Panc1 (cell line): ENCODE measurements around the gene MBD6. TPM values are rescaled to one million over a fixed set of nuclear protein-coding genes. Genes with fewer than 3 reads are reported as not detected.

ENCODE experiments used
- ATAC-seq: fragments of 200-7000 bp; cut with Tn5 transposase; 2 replicates; pipeline ENCODE4 v1.9.1; 2020; ENCODE audit warnings: mild to moderate bottlenecking, moderate library complexity
- BruUV-seq: library from RNA; stranded (reverse); fragments of 400-500 nt; replicated peaks from 2 replicates; lab custom pipeline; 2021; lab: Mats Ljungman, UMichigan
- CTCF ChIA-PET: fragments of 300-600 bp; sonication (Branson Sonifier 250); formaldehyde crosslinking; loops from one replicate; lab custom pipeline; 2022; ENCODE audit warnings: antibody characterized with exemption; lab: Charles Lee
- POLR2A ChIA-PET: fragments of 300-600 bp; sonication (Branson Sonifier 250); formaldehyde crosslinking; loops from one replicate; lab custom pipeline; 2022; ENCODE audit warnings: antibody characterized with exemption; lab: Charles Lee
- DNase-seq: peaks from one replicate; pipeline ENCODE4 v3.0.0-alpha.2; 2010; ENCODE audit warnings: low read depth, low spot score
- H3K27ac ChIP-seq: 2 replicates; pipeline ENCODE4 v1.5.1; 2011; ENCODE audit warnings: mild to moderate bottlenecking, low read length, inconsistent platforms
- H3K27me3 ChIP-seq: fragments of 200-500 bp; sonication (Bioruptor generic); 2 replicates; pipeline ENCODE4 v1.6.0; 2014; ENCODE audit warnings: low read length, inconsistent platforms; ENCODE audit not compliant: control insufficient read depth, insufficient read depth
- H3K36me3 ChIP-seq: fragments of 200-500 bp; sonication (Bioruptor generic); 2 replicates; pipeline ENCODE4 v1.5.1; 2014; ENCODE audit warnings: inconsistent platforms, mild to moderate bottlenecking, low read length, moderate library complexity; ENCODE audit not compliant: control insufficient read depth, insufficient read depth
- H3K4me1 ChIP-seq: 2 replicates; pipeline ENCODE4 v1.5.1; 2011; ENCODE audit warnings: inconsistent platforms, mild to moderate bottlenecking, low read length, moderate library complexity; ENCODE audit not compliant: control insufficient read depth, insufficient read depth
- H3K4me3 ChIP-seq, 2 experiments: 2 replicates each; pipeline ENCODE4 v1.5.1; 2011 to 2012; ENCODE audit warnings: low read depth in 2 of 2, low read length in 2 of 2, mild to moderate bottlenecking in 2 of 2, inconsistent platforms in 1 of 2, moderate library complexity in 1 of 2
- H3K9me3 ChIP-seq: fragments of 200-500 bp; sonication (Bioruptor generic); 2 replicates; pipeline ENCODE4 v1.5.1; 2014; ENCODE audit warnings: low read depth, mild to moderate bottlenecking, inconsistent platforms, low read length, moderate library complexity; ENCODE audit not compliant: control insufficient read depth, insufficient read depth
- CTCF ChIP-seq: fragments of 450-650 bp; IDR thresholded peaks from 2 replicates; pipeline ENCODE4 v1.5.1; 2017; ENCODE audit warnings: mild to moderate bottlenecking
- POLR2AphosphoS5 ChIP-seq: IDR thresholded peaks from 2 replicates; pipeline ENCODE4 v1.6.1; 2012; ENCODE audit warnings: mild to moderate bottlenecking, low read depth, low read length, moderate library complexity
- REST ChIP-seq, 2 experiments: IDR thresholded peaks; 2 replicates each; pipeline ENCODE4 v1.6.1; 2011 to 2012; ENCODE audit warnings: low read depth in 2 of 2, control low read depth in 1 of 2, low read length in 1 of 2, mild to moderate bottlenecking in 1 of 2, moderate library complexity in 1 of 2; ENCODE audit not compliant: insufficient read depth in 1 of 2
- SIN3A ChIP-seq: IDR thresholded peaks from 2 replicates; pipeline ENCODE4 v1.6.1; 2012; ENCODE audit warnings: low read depth, mild to moderate bottlenecking, low read length, moderate library complexity, borderline replicate concordance; ENCODE audit not compliant: insufficient read depth
- TCF7L2 ChIP-seq: IDR thresholded peaks from 2 replicates; pipeline ENCODE4 v1.6.1; 2011; ENCODE audit warnings: mild to moderate bottlenecking, low read depth, low read length, inconsistent platforms
- in situ Hi-C: cut with HindIII; loops from 2 replicates; pipeline ENCODE4 v1.10.0; 2016; ENCODE audit warnings: low sequenced_read_pairs, low pct_unique_long_range_greater_than_20kb
- intact Hi-C: fragments of 100-400 bp; cut with micrococcal nuclease; formaldehyde crosslinking; loops from one replicate; pipeline ENCODE4 v1.10.0; 2022; ENCODE audit not compliant: unreplicated experiment
- total RNA-seq: library from RNA; stranded (reverse); gene quantifications from one replicate; pipeline ENCODE4 v1.2.1, GENCODE V29; 2021; ENCODE audit not compliant: unreplicated experiment

Gene MBD6
- total RNA-seq, 1 experiment from 2014 or later: 115 TPM

GRCh38 chr12:57575771-57576612 is 53.4 kb downstream of the MBD6 start:
- intact Hi-C loops (no loop called here), in situ Hi-C loops (no loop called here)
- ChIA-PET CTCF (interaction anchor here (0.6 kb wide), 1 partner anchor 330 kb away, joined by 9 read pairs; no protein-coding TSS in a partner anchor), POLR2A (interaction anchor here (0.5 kb wide), 1 partner anchor 67 kb away, joined by 8 read pairs; no protein-coding TSS in a partner anchor)
- Histone ChIP-seq H3K36me3 (no peaks in the 10 kb centered on the region), H3K27me3 (no peaks in the 10 kb centered on the region), H3K4me1 (no peaks in the 10 kb centered on the region), H3K9me3 (no peaks in the 10 kb centered on the region), H3K4me3 (no peak overlapping the region), H3K27ac (no peak overlapping the region)
- TF ChIP-seq TCF7L2 (no peak), POLR2AphosphoS5 (no peak), SIN3A (no peak), CTCF (no peak), REST (IDR thresholded peaks at IDR 0.05; ENCODE audit: insufficient read depth in 1 of 2, low read depth in 2 of 2, low read length in 1 of 2) (no peak)
- ATAC-seq (no peak), DNase-seq (no peak)
- no TSS peak for BruUV-seq

- TF ChIP-seq SIN3A: no peak
- TF ChIP-seq CTCF: no peak
- TF ChIP-seq TCF7L2: no peak
- no peak for TF ChIP-seq POLR2AphosphoS5
- TF ChIP-seq REST (IDR thresholded peaks at IDR 0.05; ENCODE audit: insufficient read depth in 1 of 2, low read depth in 2 of 2, low read length in 1 of 2): no peak
- ChIA-PET POLR2A (interaction anchor here (0.5 kb wide), 1 partner anchor 14 kb away, joined by 7 read pairs; the partner anchor contains the start of gene PIP4K2C), CTCF (no interaction called here)
- intact Hi-C loops (no loop called here), in situ Hi-C loops (no loop called here)
- no peak for DNase-seq
- H3K9me3 ChIP-seq: no peaks in the 10 kb centered on the region
- H3K27ac ChIP-seq: no peak overlapping the region
- no peak for ATAC-seq
- no peaks in the 10 kb centered on the region for H3K27me3 ChIP-seq
- BruUV-seq: no TSS peak
- no peak overlapping the region for H3K4me3 ChIP-seq
- no peaks in the 10 kb centered on the region for H3K36me3 ChIP-seq
- no peaks in the 10 kb centered on the region for H3K4me1 ChIP-seq
Measured at GRCh38 chr12:57576613-57577160, 54.1 kb downstream of the MBD6 start.
